HG02840 (cell line): Measurements from ENCODE around the gene ARHGEF10L.

ENCODE experiments used
- ATAC-seq: cut with Tn5 transposase; IDR thresholded peaks from one replicate; pipeline ENCODE4 v1.9.1; 2021; ENCODE audit warnings: mild to moderate bottlenecking, moderate library complexity, moderate number of reproducible peaks; ENCODE audit not compliant: unreplicated experiment, low FRiP score

ARHGEF10L gene

DNA sequence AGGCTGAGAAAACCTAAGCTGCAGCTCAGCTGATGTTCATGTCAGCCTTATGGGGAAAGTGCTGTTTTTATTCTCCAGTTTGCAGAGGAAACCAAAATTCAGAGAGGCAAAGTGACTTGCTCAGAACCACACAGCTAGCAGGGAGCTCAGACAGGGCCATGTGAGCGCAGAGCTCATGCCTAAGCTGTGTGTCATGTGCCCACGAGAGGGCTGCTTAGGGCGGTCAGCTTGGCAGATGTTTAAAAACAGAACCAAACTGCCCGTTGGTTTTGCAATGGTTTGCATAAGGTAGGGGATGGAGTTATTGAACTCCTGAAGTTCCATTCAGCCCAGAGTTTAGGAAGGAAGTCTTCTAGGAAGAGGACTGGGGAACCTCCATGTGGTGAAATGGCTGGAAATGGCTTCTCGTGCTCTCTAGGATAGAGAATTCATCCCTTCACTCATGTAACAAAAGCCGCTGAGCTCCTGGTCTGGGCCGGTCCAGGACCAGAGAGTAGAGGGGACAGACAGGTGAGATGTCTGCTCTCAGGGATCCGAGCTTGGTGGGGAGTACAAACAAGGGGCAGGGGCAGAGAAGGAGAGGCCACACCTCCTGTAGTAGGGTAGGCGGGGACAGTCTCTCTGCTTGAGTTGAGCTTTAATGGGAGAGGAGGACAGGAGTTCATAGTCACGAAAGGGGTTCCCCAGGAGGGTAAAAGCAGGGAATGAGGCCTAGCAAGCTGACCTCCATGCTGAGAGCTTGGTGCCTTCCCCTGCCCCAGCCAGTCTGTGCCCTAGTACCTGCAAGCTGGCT, 46.9 kb downstream of the ARHGEF10L start:
- no peak for ATAC-seq

DNA sequence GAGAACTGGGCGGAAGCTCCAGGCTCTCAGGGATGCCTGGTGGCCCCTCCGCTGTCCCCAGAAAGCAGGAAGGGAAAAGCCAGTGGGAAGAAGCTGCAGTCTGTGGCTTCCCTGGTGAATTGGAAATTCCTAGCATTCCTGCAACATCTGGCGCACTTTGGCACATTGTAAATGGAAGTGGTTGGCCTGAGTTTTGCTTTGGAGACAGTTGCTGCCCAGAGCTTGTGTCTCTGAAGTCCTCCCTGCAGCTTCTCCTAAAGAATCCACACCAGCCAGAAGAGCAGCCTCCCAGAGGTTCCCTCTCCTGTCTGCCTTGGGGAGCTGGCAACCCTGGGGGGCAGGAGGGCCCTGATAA, 48.2 kb downstream of the ARHGEF10L start:
- ATAC-seq = no peak

DNA sequence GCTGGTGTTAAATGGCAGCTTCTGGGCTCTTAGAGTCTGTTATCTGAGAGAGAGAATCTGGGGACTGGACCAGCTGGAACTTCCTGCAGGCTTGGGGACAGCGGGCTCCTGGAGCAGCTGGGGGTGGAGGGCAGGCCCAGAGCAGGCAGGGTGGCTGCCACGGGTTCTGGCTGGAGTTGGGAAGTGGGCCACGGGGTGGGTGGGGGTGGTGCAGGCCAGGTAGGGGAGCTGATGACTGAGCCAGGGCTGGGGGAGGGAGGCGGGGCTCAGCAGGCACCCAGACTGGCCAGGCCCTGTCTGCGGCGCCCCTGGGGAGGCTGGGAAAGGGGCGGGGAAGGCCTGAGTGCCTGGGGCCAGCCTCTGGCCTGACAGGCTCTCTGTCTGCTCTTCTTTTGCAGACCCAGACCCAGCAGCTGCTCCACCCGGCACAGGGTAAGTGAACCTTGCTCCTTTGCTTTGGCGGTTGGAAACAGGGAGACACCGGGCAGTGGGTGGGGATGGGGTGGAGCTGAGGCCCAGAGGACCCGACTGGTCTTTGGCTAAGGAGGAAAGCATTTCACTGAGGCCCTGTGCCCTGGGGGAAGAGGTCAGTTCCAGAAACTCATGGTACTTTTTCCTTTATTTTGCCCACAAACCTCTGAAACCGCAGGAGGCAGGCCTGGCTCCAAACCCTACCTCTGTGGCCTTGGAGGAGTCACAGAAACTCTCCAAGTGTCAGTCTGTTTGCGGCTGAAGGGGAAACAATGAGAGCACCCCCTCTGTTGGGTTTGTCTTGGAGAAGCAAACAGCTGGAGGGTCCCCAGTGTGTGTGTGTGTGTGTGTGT, 48.8 kb downstream of the ARHGEF10L start:
- ATAC-seq = no peak

DNA sequence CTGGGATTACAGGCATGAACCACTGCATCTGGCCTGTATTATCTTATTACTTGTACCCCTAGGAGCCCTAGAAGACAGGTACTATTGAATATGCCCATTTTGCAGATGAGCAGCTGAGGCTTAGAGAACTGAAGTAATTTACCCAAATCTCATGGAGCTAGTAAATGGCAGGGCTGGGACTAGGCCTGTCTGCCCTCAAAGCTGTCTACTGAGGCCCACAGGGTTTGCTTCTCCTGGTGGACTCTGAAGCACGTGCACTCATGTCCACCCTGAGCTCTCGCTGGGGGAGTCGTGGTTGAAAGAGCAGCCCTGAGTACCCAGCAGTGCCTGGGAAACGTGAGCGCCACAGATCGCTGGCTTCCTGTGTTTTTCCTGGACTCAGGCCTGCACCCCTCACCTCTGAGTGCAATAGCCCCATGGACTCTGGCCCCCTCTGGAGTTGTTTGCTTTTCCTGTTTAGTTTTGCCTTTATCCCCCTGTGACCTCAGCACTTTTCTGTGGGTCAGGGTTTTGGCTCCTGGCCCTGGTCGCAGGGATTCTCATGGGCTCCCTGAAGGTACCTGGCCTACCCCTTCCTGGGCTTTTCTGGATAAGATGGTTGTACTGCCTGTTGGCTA, 52.4 kb downstream of the ARHGEF10L start:
- no peak for ATAC-seq

DNA sequence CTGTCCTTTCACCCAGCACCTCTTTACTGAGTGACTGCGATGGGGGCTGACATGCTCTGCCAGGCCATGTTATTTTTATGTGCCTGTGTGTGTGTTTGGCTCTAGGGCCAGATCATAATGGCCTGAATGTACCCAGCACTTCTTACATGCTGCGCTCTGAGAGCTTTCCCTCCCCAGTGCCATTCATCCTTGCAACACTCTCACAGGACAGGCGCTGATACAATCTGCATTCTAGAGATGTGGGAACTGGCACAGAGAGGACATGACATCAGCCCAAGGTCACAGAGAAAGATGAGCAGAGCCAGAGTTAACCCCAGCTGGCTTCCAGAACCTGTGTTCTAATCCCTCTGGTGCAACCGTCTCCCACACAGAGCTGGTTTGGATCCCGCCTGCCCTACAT, 54.5 kb downstream of the ARHGEF10L start:
- no peak for ATAC-seq

DNA sequence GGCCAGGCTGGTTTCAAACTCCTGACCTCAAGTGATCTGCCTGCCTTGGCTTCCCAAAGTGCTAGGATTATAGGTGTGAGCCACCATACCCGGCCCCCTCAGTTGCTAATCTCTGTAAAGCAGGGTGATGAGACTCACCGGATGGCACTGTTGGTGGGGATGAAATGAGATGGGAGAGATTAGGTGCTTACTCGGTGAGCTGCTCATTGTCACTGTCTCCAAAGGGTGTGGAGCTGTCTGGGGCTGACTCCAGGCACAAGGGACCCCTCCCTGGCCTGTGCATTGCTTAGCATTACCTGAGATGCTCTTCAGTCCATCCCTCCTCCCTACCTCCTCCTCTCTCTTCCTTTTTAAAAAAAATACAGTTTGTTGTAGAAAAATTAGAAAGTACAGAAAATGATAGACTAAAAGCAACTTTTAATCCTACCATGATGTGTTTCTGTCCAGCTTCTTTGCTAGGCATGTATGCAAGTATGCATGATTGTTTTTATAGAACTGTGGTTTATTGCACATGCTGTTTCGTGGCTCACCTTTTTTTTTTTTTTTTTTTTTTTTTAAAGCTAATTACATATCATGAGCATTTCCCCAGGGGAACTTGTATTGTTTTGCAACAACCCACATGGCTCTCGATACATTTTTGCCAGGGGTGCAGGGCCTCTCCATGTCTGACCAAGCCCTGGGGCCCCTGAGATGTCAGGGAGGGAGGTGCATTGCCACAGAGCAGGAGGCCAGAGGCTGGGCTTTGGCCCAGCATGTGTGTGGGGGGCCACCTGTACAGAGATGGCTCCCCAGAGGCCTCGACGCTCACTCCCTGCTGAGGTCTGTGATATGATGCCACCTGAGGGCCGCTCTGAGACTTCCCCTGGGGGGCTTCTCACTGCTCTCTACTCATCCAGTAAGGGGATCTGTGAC, 55.4 kb downstream of the ARHGEF10L start:
- ATAC-seq = no peak

DNA sequence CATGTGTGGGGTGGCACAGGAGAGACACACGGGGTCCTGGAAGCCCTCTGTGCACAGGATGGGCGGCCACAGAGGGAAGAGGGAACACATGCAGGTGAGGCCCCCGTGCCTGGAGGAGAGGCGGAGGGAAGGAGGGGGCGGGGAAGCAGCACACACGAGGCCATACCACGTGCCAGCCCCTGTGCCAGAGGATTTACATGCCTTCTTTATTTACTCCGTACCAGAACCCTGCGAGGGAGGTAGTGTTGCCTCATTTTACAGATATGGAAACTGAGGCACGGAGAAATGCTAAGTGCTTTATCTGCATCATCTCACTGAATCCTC, 56.1 kb downstream of the ARHGEF10L start:
- ATAC-seq = no peak

DNA sequence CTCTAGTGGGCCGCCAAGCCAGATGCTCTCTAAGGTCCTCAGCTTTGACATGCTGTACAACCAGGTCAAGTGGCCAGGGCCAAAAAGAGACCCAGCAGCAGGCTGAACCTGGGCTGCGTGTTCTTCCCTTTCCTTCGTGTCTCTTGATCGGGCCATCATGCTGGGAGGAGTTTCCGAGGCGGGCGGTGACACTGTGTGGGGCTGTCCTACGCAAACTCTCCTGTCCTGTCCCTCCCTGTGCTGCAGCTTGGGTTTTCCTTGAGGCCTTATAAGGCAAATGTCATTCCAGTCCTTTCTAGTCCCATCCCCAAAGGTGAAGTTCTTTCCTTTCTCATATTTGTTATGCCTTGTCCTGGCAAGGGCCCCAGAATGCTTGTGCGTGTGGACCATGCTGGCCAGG, 56.7 kb downstream of the ARHGEF10L start:
- no peak for ATAC-seq

DNA sequence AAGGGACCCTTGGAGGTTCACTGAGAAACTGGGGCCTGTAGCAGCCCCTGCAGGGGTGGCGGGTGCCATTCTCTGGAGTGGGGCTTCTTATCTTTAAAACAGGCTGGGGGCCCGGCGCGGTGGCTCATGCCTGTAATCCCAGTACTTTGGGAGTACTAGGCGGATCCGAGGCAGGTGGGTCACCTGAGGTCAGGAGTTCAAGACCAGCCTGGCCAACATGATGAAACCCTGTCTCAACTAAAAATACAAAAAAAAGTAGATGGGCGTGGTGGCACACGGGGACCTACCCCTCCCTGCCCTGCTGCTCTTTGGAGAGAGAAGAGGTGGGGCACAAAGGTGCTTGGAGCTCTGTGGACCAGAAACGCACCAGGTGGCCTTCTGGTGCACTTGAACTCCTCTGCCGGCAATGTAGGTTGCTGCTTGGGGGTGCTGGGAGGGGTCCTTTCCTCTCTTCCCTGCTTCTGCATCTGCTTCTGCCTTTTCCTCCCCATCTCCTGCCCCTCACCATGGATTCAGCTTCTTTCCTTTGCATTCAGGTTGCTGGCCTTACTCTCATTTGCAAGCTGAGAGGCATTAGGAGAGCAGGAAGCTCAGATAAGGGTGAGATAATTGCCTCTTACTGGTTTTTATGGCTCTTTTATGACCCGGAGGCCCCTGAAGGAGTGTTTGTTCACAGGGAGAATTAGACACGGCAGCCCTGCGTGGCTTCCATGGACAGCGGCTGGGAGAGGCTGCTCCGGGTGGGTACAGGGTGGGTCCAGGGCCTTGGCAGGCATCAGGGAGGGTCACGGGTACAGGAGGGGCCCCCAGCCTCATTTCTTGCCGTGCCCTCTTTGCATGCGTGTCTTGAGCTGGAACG, 57.4 kb downstream of the ARHGEF10L start:
- no peak for ATAC-seq

DNA sequence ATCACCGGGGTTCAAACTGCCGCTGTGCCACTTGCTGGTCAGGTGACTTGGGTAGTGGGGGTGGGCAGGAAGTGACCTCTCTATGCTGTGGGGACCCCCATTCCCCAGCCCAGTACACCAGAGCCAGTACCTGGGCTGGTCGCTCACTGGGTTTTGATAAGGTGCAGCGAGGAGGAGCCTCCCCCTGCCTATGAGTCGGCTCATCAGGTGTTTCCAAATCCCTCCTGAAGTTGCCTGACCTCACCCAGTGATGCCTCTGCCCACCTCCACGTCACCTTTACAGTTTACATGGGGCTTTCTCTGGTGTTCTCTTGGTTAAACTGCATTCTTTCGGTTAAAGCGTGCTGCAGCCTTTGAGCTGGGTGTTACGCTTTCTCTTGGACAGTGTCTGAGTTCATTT, 58.2 kb downstream of the ARHGEF10L start:
- no peak for ATAC-seq

DNA sequence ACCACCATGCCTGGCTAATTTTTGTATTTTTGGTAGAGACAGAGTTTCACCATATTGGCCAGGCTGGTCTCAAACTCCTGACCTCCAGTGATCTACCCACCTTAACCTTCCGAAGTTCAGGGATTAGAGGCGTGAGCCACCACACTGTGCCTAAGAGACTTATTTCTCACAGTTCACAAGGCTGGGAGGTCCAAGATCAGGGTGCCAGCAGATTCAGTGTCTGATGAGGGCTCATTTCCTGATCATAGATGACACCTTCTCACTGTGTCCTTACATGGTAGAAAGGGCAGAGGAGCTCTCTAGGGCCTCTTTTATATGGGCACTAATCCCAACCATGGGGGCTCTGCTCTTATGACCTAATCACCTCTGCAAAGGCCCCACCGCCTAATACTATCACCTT, 58.8 kb downstream of the ARHGEF10L start:
- no peak for ATAC-seq

DNA sequence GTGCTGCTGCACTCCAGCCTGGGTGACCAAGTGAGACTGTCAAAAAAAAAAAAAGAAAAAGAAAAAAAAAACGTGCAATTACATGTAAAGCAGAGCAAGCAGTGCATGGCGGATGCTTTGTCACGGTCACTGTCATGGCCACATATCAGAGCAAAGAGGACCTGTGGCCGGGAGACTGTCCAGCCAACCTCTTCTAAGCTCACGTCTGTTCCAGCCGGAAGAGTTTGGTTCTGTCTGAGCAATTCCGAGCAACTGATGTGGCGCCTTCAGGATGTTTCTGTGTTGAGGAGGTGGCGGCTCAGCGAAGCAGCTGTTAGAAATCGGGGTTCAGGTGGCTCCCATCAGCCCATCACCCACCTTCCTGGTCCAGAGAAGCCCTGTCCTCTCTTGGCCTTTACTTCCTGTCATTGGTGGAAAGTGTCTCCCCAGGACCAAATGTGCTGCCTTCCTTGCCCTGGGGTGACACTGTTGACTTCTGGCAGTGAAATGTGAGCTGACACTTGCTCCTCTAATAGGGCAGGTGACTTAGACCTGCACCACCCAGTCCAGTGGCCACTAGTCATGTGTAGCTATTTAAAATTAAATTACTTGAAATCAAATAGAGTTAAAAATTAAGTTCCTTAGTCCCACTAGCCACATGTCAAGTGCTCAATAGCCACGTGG, 59.9 kb downstream of the ARHGEF10L start:
- ATAC-seq = no peak

DNA sequence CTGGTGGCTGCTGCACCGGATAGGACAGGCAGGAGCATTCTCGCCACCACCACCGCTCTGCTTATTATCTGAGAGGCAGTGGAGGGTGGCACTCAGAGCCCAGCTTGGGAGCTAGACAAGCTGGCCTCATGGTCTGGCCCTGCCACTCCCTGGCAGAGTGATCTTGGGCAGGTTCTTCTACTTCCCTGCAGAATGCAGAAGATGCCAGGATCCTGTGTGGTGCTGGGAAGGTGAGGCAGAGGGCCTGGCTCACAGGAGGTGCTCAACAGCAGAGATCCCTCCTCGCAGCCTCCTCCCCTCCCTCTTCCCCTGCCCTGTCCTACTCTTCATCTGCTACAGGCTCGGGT, 60.4 kb downstream of the ARHGEF10L start:
- ATAC-seq = no peak

DNA sequence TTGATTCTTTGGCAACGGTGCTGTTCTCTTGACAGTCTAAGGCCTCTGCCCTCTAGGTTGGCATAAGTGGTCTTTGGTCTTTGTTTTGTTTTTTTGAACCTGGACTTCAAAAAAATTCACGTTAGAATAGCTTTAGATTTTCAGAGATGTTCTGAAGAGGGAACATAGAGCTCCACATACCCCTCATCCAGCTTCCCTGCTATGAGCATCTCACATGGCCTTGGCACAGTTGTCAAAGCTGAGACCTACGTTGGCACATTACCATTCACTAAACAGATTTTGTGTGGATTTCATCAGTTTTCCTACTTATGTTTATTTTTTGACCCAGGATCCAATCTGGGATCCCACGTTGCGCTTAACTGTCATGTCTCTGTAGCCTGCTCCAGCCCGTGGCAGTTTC, 60.8 kb downstream of the ARHGEF10L start:
- ATAC-seq = no peak

DNA sequence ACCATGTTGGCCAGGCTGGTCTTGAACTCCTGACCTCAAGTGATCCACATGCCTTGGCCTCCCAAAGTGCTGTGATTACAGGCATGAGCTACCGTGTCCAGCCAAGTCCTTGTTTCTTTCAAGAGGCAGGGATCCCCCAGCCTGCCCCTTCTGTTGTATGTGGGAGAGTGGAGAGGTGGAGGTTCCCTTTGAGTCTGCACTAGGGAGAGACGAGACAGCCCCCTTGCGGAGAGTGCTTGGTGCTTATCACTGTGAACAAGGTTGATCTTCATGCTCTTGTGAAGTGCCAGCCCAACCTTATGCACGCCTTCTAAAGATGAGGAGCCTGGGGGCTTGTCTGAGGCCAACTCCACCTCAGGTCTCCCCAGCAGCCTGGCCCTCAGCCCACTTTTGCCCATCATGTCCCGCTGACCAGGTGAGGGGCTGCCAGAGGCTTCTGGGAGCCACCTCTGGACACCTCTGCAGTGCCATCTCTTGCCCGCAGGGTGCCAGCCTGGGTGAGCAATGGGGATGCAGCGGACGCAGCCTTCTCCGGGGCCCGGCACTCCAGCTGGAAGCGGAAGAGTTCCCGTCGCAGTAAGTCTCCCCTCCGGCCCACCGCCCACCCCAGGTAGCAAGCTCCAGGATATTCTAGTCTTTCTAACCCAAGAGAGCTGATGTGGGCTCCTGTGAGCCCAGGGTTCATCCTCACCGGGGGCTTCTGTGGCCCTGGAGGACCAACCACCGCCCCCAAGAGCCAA, 62.3 kb downstream of the ARHGEF10L start:
- ATAC-seq = no peak

DNA sequence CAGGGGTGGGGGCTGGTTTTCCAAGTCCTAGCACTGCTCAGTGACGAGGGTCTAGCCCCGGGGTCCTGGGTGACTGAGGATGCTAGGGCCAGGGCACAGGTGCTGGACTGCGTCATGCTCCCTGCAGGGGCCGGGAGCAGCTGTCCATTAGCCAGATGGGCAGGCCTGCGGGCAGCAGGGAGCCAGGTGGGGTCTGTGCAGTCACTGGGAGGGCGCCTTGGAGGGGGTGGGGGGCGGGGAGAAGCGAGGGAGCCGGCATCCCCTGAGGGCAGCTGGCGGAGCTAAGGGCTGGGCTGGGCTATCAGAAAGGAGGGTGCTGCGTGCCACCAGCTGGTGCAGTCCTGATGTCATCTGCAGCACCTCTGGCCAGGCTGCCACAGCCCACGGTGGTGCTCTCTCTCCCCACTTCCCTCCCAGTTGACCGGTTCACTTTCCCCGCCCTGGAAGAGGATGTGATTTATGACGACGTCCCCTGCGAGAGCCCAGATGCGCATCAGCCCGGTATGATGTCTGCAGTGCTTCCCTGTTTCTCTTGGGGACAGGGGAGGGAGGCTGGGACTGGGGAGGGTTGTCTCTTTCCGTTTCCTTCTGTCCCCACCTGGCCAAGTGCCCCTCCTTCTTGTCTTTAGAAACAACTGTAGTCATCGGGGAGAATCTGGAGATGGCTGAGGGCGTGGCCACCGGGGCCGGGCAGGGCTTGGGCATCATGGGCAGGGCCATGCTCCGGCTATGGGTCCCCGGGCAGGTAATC, 63.8 kb downstream of the ARHGEF10L start:
- no peak for ATAC-seq

DNA sequence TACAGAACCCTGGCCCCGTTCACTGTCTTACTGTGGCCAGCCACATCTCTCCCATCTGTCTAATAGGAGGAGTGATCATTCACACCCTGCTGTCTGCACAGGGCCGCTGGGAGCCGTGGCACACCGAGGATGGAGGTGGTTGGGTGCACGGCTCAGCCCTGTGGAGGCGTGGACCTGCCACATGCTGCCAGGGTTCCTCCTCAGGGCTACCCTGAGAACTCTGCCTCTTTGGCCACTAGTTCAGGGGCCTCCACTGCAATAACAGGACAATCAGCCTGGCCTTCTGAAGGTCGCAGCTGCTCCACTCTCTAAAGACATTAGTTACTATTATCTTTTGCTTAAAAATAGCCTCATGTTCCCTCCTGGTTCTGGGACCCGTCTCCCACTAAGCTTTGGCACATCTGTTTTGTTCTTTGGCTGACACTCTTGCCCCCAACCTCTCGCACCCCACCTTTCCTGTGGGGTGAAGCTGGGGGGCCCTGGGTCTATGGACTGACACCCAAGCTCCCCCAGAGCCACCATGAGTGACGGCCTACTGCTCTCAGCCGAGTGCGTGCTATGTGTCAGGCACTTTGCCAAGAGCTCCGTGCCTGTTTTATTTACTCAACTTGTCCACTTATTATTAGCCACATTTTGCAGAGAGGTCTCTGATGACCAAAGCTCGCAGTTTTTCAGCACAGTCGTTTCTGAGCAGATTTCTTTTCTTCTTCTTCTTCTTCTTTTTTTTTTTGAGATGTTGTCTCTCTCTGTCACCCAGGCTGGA, 66.3 kb downstream of the ARHGEF10L start:
- ATAC-seq = no peak
